Cardiac muscle cell (in vitro differentiated cells and primary cell): ENCODE data around the gene EWSR1. TPM values are rescaled to one million over a fixed set of nuclear protein-coding genes. Genes with fewer than 3 reads are reported as not detected.

Experiments
- DNase-seq, 2 donors: peaks; one replicate each; pipeline versions ENCODE4 v3.0.0 to v3.0.0-alpha.2; 2010 to 2017; ENCODE audit warnings: low read depth in 1 of 2, low spot score in 1 of 2
- H3K27ac ChIP-seq: fragments of 200-600 bp; sonication (generic); 2 replicates; pipeline ENCODE4 v1.5.1; 2016
- H3K27me3 ChIP-seq: fragments of 200-600 bp; sonication (generic); 2 replicates; pipeline ENCODE4 v1.6.0; 2016; ENCODE audit warnings: control low read depth
- H3K36me3 ChIP-seq: fragments of 200-600 bp; sonication (generic); 2 replicates; pipeline ENCODE4 v1.5.1; 2016; ENCODE audit warnings: control low read depth
- H3K4me1 ChIP-seq: fragments of 200-600 bp; sonication (generic); 2 replicates; pipeline ENCODE4 v1.8.1; 2017; ENCODE audit warnings: low read depth, mild to moderate bottlenecking, mixed run types
- H3K4me3 ChIP-seq: fragments of 200-600 bp; sonication (generic); 2 replicates; pipeline ENCODE4 v1.5.1; 2016; ENCODE audit warnings: mild to moderate bottlenecking
- H3K9me3 ChIP-seq: fragments of 200-600 bp; sonication (generic); 2 replicates; pipeline ENCODE4 v1.5.1; 2017; ENCODE audit warnings: low read depth, mild to moderate bottlenecking, control low read depth
- polyA plus RNA-seq: library from polyadenylated mRNA; unstranded; fragments of >200 nt; fragmentation: Nextera tagmentation; extraction: Ambion mirVana; gene quantifications from 2 replicates; pipeline ENCODE4 v1.2.1, GENCODE V29; 2016
- total RNA-seq: library from RNA; depleted of rRNA; stranded (reverse); fragments of >200 nt; gene quantifications from 2 replicates; pipeline ENCODE4 v1.2.3, GENCODE V29; 2016
- TF ChIP-seq, protein P1 (sequence below): IDR thresholded peaks from 2 replicates; pipeline ENCODE4 v1.5.1; 2012; ENCODE audit warnings: low read depth, mild to moderate bottlenecking, low read length

Gene EWSR1
- total and polyA plus RNA-seq, 2 experiments from 2014 or later, result 266 to 349 TPM

DNA sequence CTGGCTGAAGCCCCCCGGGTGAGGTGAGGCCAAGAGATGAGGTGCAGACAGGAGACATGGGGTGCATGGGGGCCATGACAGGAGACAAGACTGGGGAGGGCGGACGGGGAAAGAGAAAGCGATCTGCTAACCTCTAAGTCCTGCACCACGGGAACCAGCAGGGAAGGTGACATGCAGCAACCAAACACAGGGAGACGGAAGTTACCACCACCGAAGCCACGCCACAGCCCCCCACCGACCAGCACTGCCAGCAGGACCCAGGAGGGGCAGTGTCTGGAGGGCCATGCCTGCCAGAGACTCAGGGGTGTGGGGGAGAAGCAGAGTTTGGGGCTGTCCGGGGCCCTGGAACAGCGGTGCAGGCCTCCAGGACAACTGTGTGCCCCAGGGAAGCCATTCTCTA is 61.5 kb downstream of the EWSR1 start:
- Histone ChIP-seq H3K9me3 (no peaks in the 10 kb centered on the region), H3K27me3 (no peaks in the 10 kb centered on the region), H3K4me3 (no peak overlapping the region), H3K4me1 (no peaks in the 10 kb centered on the region), H3K27ac (no peak overlapping the region), H3K36me3 (peaks cover 4% of the 10 kb centered on the region)
- DNase-seq, result no peak
- TF ChIP-seq, protein P1, sequence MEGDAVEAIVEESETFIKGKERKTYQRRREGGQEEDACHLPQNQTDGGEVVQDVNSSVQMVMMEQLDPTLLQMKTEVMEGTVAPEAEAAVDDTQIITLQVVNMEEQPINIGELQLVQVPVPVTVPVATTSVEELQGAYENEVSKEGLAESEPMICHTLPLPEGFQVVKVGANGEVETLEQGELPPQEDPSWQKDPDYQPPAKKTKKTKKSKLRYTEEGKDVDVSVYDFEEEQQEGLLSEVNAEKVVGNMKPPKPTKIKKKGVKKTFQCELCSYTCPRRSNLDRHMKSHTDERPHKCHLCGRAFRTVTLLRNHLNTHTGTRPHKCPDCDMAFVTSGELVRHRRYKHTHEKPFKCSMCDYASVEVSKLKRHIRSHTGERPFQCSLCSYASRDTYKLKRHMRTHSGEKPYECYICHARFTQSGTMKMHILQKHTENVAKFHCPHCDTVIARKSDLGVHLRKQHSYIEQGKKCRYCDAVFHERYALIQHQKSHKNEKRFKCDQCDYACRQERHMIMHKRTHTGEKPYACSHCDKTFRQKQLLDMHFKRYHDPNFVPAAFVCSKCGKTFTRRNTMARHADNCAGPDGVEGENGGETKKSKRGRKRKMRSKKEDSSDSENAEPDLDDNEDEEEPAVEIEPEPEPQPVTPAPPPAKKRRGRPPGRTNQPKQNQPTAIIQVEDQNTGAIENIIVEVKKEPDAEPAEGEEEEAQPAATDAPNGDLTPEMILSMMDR, result no peak

DNA sequence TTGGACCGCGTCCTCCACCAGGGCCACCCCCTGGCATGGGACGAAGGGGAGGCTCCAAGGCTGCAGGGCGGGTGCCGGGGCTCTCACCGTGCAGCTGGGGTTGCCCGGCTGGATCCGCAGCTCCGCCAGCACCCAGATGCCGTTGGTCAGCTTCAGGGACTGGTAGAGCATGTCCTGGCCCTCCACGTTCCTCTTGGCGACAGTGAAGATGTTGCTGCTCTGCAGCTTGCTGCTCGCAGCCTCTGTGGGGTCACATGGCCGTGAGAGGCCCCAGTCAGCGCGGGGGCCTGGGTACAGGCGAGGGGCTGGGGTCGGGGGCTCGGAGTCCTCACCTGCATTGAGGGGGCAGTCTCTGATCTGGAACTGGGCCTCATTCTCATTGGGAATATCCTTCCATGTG is 62.2 kb downstream of the EWSR1 start:
- no peaks in the 10 kb centered on the region for H3K4me1 ChIP-seq
- no peak overlapping the region for H3K27ac ChIP-seq
- H3K36me3 ChIP-seq, result peaks cover 4% of the 10 kb centered on the region
- TF ChIP-seq, protein P1, result no peak
- no peaks in the 10 kb centered on the region for H3K9me3 ChIP-seq
- H3K4me3 ChIP-seq, result no peak overlapping the region
- no peak for DNase-seq
- no peaks in the 10 kb centered on the region for H3K27me3 ChIP-seq

DNA sequence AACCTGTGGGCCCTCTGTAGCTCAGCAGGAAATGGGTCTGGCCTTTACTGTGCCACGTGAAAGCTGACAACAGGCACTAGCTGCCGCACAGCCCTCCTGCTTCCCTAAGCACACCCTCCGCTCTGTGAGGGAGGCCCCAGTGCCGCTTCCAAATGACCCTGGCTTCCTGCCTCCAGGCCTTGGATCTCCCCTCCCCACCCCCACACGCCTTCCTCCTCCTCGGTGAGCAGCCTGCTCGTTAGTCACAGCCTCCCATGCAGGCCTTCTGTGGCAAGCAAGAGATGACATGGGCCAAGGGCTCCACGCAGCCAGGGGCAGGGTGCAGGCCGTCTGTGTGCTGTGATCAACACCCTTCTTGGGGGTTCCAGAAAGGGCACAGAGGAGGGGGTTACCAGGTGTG is 62.7 kb downstream of the EWSR1 start:
- H3K4me1 ChIP-seq, result no peaks in the 10 kb centered on the region
- H3K27ac ChIP-seq, result no peak overlapping the region
- no peaks in the 10 kb centered on the region for H3K9me3 ChIP-seq
- TF ChIP-seq, protein P1, result no peak
- H3K27me3 ChIP-seq, result no peaks in the 10 kb centered on the region
- peak in 1 of 2 donors; percentile 85 for DNase-seq
- H3K36me3 ChIP-seq, result peaks cover 4% of the 10 kb centered on the region
- no peak overlapping the region for H3K4me3 ChIP-seq

DNA sequence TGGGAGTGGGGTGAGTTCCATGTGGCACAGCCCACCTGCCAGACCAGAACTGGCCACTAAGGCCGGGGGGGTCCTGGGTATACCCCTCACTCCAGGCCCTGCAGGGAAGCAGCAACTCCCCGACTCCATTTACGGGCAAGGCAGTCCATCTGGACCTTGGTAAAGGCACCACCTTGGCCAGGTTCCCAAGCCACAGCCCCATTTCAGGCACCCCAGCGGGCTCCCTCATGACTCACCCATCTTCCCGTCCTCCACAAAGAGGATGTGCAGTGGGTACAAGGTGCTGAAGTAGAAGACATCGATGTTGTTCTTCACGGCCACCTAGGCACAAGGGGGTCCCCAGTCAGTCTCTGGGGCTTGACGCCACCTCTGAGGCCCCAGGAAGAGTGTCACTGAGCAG is 63.1 kb downstream of the EWSR1 start:
- peak in 1 of 2 donors; percentile 25 for DNase-seq
- no peaks in the 10 kb centered on the region for H3K27me3 ChIP-seq
- no peak overlapping the region for H3K27ac ChIP-seq
- no peak overlapping the region for H3K4me3 ChIP-seq
- no peaks in the 10 kb centered on the region for H3K9me3 ChIP-seq
- TF ChIP-seq, protein P1, result no peak
- no peaks in the 10 kb centered on the region for H3K4me1 ChIP-seq
- H3K36me3 ChIP-seq, result peaks cover 5% of the 10 kb centered on the region

DNA sequence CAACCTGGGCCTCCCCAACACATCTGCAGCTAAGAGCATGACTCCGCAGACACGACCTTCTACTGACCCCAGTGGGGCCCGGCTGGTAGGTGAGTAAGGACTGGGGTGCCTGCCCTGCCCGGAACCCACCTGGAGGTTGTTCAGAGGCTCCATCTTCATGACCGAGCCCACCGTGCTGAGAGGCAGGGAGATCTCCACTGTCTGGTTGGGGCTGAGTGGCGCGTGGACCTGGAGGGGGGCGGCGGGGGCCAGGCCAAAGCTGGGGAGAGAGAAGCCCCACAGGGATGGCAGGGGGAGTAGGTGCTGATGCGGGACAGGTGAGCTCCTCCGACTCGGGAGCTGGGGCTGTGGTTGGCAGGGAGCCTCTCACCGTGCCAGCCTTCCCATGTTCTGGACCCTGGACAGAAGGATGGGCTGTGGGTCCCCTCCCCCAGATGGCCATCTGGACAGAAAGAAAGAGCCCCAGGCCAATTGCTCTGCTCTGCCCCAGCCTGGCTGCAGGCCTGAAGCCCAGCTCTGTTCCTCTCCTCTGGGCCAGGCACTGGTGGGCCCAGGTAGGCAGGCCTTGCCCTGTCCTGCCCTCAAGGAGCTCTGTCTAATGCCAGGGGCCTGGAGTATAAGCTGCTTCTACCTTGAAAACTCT is 63.7 kb downstream of the EWSR1 start:
- Histone ChIP-seq H3K4me3 (no peak overlapping the region), H3K27me3 (no peaks in the 10 kb centered on the region), H3K27ac (no peak overlapping the region), H3K9me3 (no peaks in the 10 kb centered on the region), H3K36me3 (peaks cover 8% of the 10 kb centered on the region), H3K4me1 (no peaks in the 10 kb centered on the region)
- TF ChIP-seq, protein P1, result no peak
- no peak for DNase-seq
